HG03039 (cell line): ENCODE measurements around the gene LHX5.
"Not testable (repeated sequence)": the region's sequence is repeated elsewhere in the genome, so short reads cannot be mapped to it uniquely, and the experiment has no call there.

Experiments
- ATAC-seq: cut with Tn5 transposase; IDR thresholded peaks from one replicate; pipeline ENCODE4 v1.9.1; 2021; ENCODE audit warnings: mild to moderate bottlenecking, moderate library complexity; ENCODE audit not compliant: unreplicated experiment

The LHX5 gene

GRCh38 chr12:113471619-113472171 lies at the start of gene LHX5:
TSS of gene LHX5 (minus strand) at chr12:113471871. CDS start at chr12:113471498, 373 bp downstream.
- no peak for ATAC-seq

GRCh38 chr12:113519464-113520307 lies 48.0 kb upstream of the LHX5 start:
- no peak for ATAC-seq

GRCh38 chr12:113515082-113515856 lies 43.6 kb upstream of the LHX5 start:
- no peak for ATAC-seq

GRCh38 chr12:113514602-113515001 lies 42.9 kb upstream of the LHX5 start:
- no peak for ATAC-seq

- ATAC-seq = no peak
These were observed 40.9 kb upstream of the LHX5 start for GRCh38 chr12:113512568-113512967.

GRCh38 chr12:113506867-113507266 lies 35.2 kb upstream of the LHX5 start:
- ATAC-seq = no peak

GRCh38 chr12:113505941-113506340 lies 34.3 kb upstream of the LHX5 start:
- ATAC-seq = no peak

- ATAC-seq = no peak
These were observed 33.2 kb upstream of the LHX5 start for GRCh38 chr12:113504917-113505316.

GRCh38 chr12:113500782-113501311 lies 29.2 kb upstream of the LHX5 start:
- ATAC-seq = no peak

- no peak for ATAC-seq
These were observed 28.6 kb upstream of the LHX5 start for GRCh38 chr12:113500306-113500675.

- ATAC-seq = no peak
These were observed 26.8 kb upstream of the LHX5 start for GRCh38 chr12:113498490-113498889.

GRCh38 chr12:113497693-113498092 lies 26.0 kb upstream of the LHX5 start:
- no peak for ATAC-seq

- not testable (repeated sequence) for ATAC-seq
These were observed 24.3 kb upstream of the LHX5 start for GRCh38 chr12:113495941-113496340.

- no peak for ATAC-seq
These were observed 16.7 kb upstream of the LHX5 start for GRCh38 chr12:113488322-113488721.

- no peak for ATAC-seq
These were observed 15.1 kb upstream of the LHX5 start for GRCh38 chr12:113486722-113487121.

GRCh38 chr12:113485330-113485729 lies 13.7 kb upstream of the LHX5 start:
- no peak for ATAC-seq

GRCh38 chr12:113482334-113482733 lies 10.7 kb upstream of the LHX5 start:
- no peak for ATAC-seq

GRCh38 chr12:113480336-113480971 lies 8.8 kb upstream of the LHX5 start:
- ATAC-seq = no peak

GRCh38 chr12:113479590-113480335 lies 8.1 kb upstream of the LHX5 start:
- no peak for ATAC-seq

- no peak for ATAC-seq
These were observed 7.5 kb upstream of the LHX5 start for GRCh38 chr12:113479216-113479589.
